Liver (tissue), 10 donors: ENCODE data around the gene CMTM2. TPM values are rescaled to one million over a fixed set of nuclear protein-coding genes. Genes with fewer than 3 reads are reported as not detected.

ENCODE experiments used
- DNase-seq: peaks from one replicate; pipeline ENCODE4 v3.0.0-alpha.2; 2017; ENCODE audit warnings: low spot score
- H3K27ac ChIP-seq, 2 donors: one replicate each; pipeline ENCODE4 v1.7.0; 2013; ENCODE audit warnings: inconsistent platforms in 2 of 2, low read length in 2 of 2, control low read depth in 1 of 2, low read depth in 1 of 2, mild to moderate bottlenecking in 1 of 2
- H3K27me3 ChIP-seq, 4 donors: one replicate each; pipeline versions ENCODE4 v1.6.1 to v1.7.0; 2013; ENCODE audit warnings: low read length in 3 of 4, inconsistent platforms in 1 of 4, mild to moderate bottlenecking in 1 of 4, moderate library complexity in 1 of 4; ENCODE audit not compliant: control insufficient read depth in 4 of 4, insufficient read depth in 4 of 4
- H3K36me3 ChIP-seq, 4 donors: one replicate each; pipeline versions ENCODE4 v1.6.1 to v1.7.0; 2013; ENCODE audit warnings: low read length in 3 of 4, mild to moderate bottlenecking in 3 of 4, low read depth in 1 of 4, moderate library complexity in 1 of 4; ENCODE audit not compliant: control insufficient read depth in 4 of 4, insufficient read depth in 3 of 4
- H3K4me1 ChIP-seq, 4 donors: one replicate each; pipeline versions ENCODE4 v1.6.1 to v1.7.0; 2013; ENCODE audit warnings: low read length in 3 of 4, mild to moderate bottlenecking in 3 of 4, moderate library complexity in 1 of 4; ENCODE audit not compliant: control insufficient read depth in 4 of 4, insufficient read depth in 4 of 4
- H3K4me3 ChIP-seq, 3 donors: one replicate each; pipeline versions ENCODE4 v1.6.1 to v1.7.0; 2013; ENCODE audit warnings: low read length in 3 of 3, control low read depth in 1 of 3, low read depth in 1 of 3, mild to moderate bottlenecking in 1 of 3
- H3K9ac ChIP-seq, 2 donors: one replicate each; pipeline ENCODE4 v1.7.0; 2013; ENCODE audit warnings: low read length in 2 of 2, mild to moderate bottlenecking in 2 of 2, moderate library complexity in 2 of 2, control low read depth in 1 of 2, low read depth in 1 of 2
- H3K9me3 ChIP-seq, 4 donors: one replicate each; pipeline versions ENCODE4 v1.6.1 to v1.7.0; 2013; ENCODE audit warnings: low read length in 3 of 4; ENCODE audit not compliant: control insufficient read depth in 4 of 4
- FOXA1 ChIP-seq: IDR thresholded peaks from 2 replicates; pipeline ENCODE4 v1.6.1; 2016; ENCODE audit warnings: antibody characterized with exemption
- FOXA2 ChIP-seq: IDR thresholded peaks from 2 replicates; pipeline ENCODE4 v1.6.1; 2016; ENCODE audit warnings: antibody characterized with exemption
- HNF4A ChIP-seq, 2 donors: conservative IDR thresholded peaks; 2 replicates each; pipeline ENCODE4 v1.6.1; 2016; ENCODE audit warnings: antibody characterized with exemption in 2 of 2, mild to moderate bottlenecking in 2 of 2
- JUND ChIP-seq, 2 donors: IDR thresholded peaks; 2 replicates each; pipeline ENCODE4 v1.6.1; 2016; ENCODE audit warnings: antibody characterized with exemption in 2 of 2
- SP1 ChIP-seq: IDR thresholded peaks from 2 replicates; pipeline ENCODE4 v1.6.1; 2018; ENCODE audit warnings: antibody characterized with exemption, mild to moderate bottlenecking
- TAF1 ChIP-seq: conservative IDR thresholded peaks from 2 replicates; pipeline ENCODE4 v1.6.1; 2016; ENCODE audit warnings: antibody characterized with exemption, mild to moderate bottlenecking
- WGBS: extraction: QIAGEN DNeasy Blood & Tissue Kit; methylation state at CpG from one replicate; pipeline ENCODE4 v1.1.7; 2013; 5-methylcytosine and 5-hydroxymethylcytosine counted together
- polyA plus RNA-seq, 2 donors: library from polyadenylated mRNA; stranded (reverse) in 1 of 2; unstranded in 1 of 2; fragments of 200-250 nt in 1 of 2; fragments of >200 nt in 1 of 2; fragmentation: Nextera tagmentation in 1 of 2; extraction: Ambion mirVana in 1 of 2; gene quantifications; one replicate each; pipeline versions ENCODE4 v1.2.1 to v1.2.3, GENCODE V29; 2013 to 2015
- small RNA-seq: library from RNA; depleted of rRNA; stranded (forward); fragments of <200 nt; gene quantifications from one replicate; pipeline ENCODE3, GENCODE V24; 2014
- total RNA-seq, 2 donors: library from RNA; depleted of rRNA; stranded (reverse); fragments of >200 nt; gene quantifications; one replicate each; pipeline ENCODE4 v1.2.3, GENCODE V29; 2014
- TF ChIP-seq, protein P1 (sequence below): IDR thresholded peaks from 2 replicates; pipeline ENCODE4 v1.6.1; 2016; ENCODE audit warnings: antibody characterized with exemption
- TF ChIP-seq, protein P2 (sequence below): IDR thresholded peaks from 2 replicates; pipeline ENCODE4 v1.6.1; 2016; ENCODE audit warnings: antibody characterized with exemption
- TF ChIP-seq, protein P3 (sequence below): IDR thresholded peaks from 2 replicates; pipeline ENCODE4 v1.6.1; 2016; ENCODE audit warnings: antibody characterized with exemption, mild to moderate bottlenecking
- donor health status: healthy.
- donor health status: healthy.
- donor health status: healthy.
- donor health status: healthy.
- donor health status: healthy.

Gene CMTM2
- total and polyA plus RNA-seq, 4 donors: 0.50 to 1.1 (median 0.62) TPM

DNA sequence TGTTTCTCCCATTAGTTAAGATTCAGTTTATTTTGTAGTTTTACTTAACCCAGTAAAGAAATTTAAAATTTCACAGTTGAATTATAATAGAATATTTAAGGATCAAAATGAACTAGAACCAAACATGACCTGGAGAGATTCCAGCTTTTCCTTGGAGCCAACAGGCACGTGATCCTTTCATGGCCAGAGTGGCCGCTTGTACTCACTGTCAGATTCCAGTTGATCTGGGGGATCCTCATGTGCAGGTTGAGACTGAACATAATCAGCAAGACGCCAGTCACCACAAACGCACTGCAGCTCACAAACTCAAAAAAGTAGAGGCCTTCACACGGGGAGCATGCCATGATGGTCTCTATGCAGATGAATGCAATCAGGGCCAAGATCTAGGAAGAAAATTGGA, 56.9 kb downstream of the CMTM2 start:
- Histone ChIP-seq H3K36me3 (no peaks in the 10 kb centered on the region), H3K9ac (no peak overlapping the region), H3K9me3 (no peaks in the 10 kb centered on the region), H3K27me3 (no peaks in the 10 kb centered on the region), H3K27ac (no peak overlapping the region), H3K4me1 (no peaks in the 10 kb centered on the region), H3K4me3 (no peak overlapping the region)
- DNase-seq: no peak
- 71% methylated on average over 5 of the region's 5 CpGs for WGBS
- TF ChIP-seq HNF4A (conservative IDR thresholded peaks at IDR 0.05): peak in 1 of 2 donors; percentile 15
- TF ChIP-seq, protein P1, sequence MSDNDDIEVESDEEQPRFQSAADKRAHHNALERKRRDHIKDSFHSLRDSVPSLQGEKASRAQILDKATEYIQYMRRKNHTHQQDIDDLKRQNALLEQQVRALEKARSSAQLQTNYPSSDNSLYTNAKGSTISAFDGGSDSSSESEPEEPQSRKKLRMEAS: no peak

DNA sequence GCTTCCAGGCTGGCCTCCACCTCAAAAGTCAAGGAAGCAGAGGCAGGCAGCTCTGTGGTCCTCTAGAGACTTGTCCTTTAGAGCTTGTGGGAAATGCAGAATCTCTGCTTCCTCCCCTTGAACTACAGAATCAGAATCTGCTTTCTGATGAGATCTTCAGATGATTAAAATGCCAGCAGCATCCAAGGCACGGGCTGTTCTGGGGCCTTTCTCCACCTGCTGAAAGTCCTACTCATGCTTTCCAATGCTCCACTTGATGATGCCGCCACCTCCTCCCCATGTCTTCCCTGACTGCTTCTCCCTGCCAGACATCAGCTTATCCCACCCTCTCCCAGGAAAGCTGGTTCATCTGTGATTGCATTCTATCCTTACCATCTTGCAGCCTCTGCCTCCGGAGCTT, 58.5 kb downstream of the CMTM2 start:
- Histone ChIP-seq H3K36me3 (no peaks in the 10 kb centered on the region), H3K4me3 (no peak overlapping the region), H3K4me1 (peaks cover 0 to 7% (median 0%) of the 10 kb centered on the region in 4 donors), H3K27ac (no peak overlapping the region), H3K9ac (no peak overlapping the region), H3K9me3 (no peaks in the 10 kb centered on the region), H3K27me3 (no peaks in the 10 kb centered on the region)
- DNase-seq: no peak
- WGBS: 94% methylated on average over 3 of the region's 3 CpGs
- TF ChIP-seq JUND (IDR thresholded peaks at IDR 0.05) (no peak), HNF4A (conservative IDR thresholded peaks at IDR 0.05) (no peak), SP1 (no peak), TAF1 (no peak), FOXA2 (no peak), FOXA1 (no peak)
- TF ChIP-seq, protein P2, sequence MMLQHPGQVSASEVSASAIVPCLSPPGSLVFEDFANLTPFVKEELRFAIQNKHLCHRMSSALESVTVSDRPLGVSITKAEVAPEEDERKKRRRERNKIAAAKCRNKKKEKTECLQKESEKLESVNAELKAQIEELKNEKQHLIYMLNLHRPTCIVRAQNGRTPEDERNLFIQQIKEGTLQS: no peak
- TF ChIP-seq, protein P3, sequence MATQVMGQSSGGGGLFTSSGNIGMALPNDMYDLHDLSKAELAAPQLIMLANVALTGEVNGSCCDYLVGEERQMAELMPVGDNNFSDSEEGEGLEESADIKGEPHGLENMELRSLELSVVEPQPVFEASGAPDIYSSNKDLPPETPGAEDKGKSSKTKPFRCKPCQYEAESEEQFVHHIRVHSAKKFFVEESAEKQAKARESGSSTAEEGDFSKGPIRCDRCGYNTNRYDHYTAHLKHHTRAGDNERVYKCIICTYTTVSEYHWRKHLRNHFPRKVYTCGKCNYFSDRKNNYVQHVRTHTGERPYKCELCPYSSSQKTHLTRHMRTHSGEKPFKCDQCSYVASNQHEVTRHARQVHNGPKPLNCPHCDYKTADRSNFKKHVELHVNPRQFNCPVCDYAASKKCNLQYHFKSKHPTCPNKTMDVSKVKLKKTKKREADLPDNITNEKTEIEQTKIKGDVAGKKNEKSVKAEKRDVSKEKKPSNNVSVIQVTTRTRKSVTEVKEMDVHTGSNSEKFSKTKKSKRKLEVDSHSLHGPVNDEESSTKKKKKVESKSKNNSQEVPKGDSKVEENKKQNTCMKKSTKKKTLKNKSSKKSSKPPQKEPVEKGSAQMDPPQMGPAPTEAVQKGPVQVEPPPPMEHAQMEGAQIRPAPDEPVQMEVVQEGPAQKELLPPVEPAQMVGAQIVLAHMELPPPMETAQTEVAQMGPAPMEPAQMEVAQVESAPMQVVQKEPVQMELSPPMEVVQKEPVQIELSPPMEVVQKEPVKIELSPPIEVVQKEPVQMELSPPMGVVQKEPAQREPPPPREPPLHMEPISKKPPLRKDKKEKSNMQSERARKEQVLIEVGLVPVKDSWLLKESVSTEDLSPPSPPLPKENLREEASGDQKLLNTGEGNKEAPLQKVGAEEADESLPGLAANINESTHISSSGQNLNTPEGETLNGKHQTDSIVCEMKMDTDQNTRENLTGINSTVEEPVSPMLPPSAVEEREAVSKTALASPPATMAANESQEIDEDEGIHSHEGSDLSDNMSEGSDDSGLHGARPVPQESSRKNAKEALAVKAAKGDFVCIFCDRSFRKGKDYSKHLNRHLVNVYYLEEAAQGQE: no peak

Small RNAs within 50 kb of the gene (small RNA-seq; reads per million reads assigned to genes)
- gene CKLF-CMTM1: not detected

Other genes with a start within 250 kb of the CMTM2 start
- gene CDH5, start 212.8 kb upstream of the CMTM2 start, total RNA-seq: 10 to 100 TPM; 15.6 to 21.9 TPM
- 10 to 100 TPM in 1 of 2 donors, 1 to 10 TPM in 1; 5.5 to 19.3 TPM for gene CDH5, start 212.8 kb upstream of the CMTM2 start, polyA plus RNA-seq
- under 1 TPM in 1 of 2 donors, not detected in 1; 0.25 TPM for gene BEAN1, start 152.2 kb upstream of the CMTM2 start, total RNA-seq
- gene BEAN1, start 152.2 kb upstream of the CMTM2 start, polyA plus RNA-seq: under 1 TPM; 0.22 to 0.99 TPM
- gene TK2, start 29.3 kb upstream of the CMTM2 start, total RNA-seq: 10 to 100 TPM; 10.5 to 31.9 TPM
- gene TK2, start 29.3 kb upstream of the CMTM2 start, polyA plus RNA-seq: 10 to 100 TPM; 19.5 to 22.5 TPM
- gene CKLF, start 26.9 kb upstream of the CMTM2 start, total RNA-seq: 10 to 100 TPM in 1 of 2 donors, 1 to 10 TPM in 1; 9.5 to 36.1 TPM
- 10 to 100 TPM; 19.3 to 23.6 TPM for gene CKLF, start 26.9 kb upstream of the CMTM2 start, polyA plus RNA-seq
- under 1 TPM; 0.33 to 0.84 TPM for gene CMTM1, start 13.0 kb upstream of the CMTM2 start, total RNA-seq
- under 1 TPM; 0.32 to 0.64 TPM for gene CMTM1, start 13.0 kb upstream of the CMTM2 start, polyA plus RNA-seq
- 10 to 100 TPM in 1 of 2 donors, 1 to 10 TPM in 1; 2.7 to 12.2 TPM for gene CMTM3, start 25.2 kb downstream of the CMTM2 start, total RNA-seq
- gene CMTM3, start 25.2 kb downstream of the CMTM2 start, polyA plus RNA-seq: 1 to 10 TPM; 1.6 to 6.5 TPM
- 10 to 100 TPM in 1 of 2 donors, 1 to 10 TPM in 1; 8.1 to 19.7 TPM for gene CMTM4, start 117.3 kb downstream of the CMTM2 start, total RNA-seq
- 1 to 10 TPM; 2.9 to 4.5 TPM for gene CMTM4, start 117.3 kb downstream of the CMTM2 start, polyA plus RNA-seq
- gene DYNC1LI2, start 172.1 kb downstream of the CMTM2 start, total RNA-seq: 100 to 1,000 TPM in 1 of 2 donors, 10 to 100 TPM in 1; 31.7 to 106 TPM
- 10 to 100 TPM; 14.2 to 38.5 TPM for gene DYNC1LI2, start 172.1 kb downstream of the CMTM2 start, polyA plus RNA-seq
- under 1 TPM in 1 of 2 donors, not detected in 1; 0.08 TPM for gene TERB1, start 222.1 kb downstream of the CMTM2 start, total RNA-seq
- gene TERB1, start 222.1 kb downstream of the CMTM2 start, polyA plus RNA-seq: under 1 TPM in 1 of 2 donors, not detected in 1; 0.17 TPM